Measurements from ENCODE around the gene ACTA1. TPM values are rescaled to one million over a fixed set of nuclear protein-coding genes. Genes with fewer than 3 reads are reported as not detected.

The ACTA1 gene
- total and polyA plus RNA-seq, 2 of the 13 experiments (the other 11 are each of a cell fraction or from before 2014, with no cell fraction given), result 1.4 to 5.2 TPM

GRCh38 chr1:229430761-229431283 is 3.1 kb downstream of the ACTA1 start (continued):
- TF ChIP-seq ZBTB40 (IDR thresholded peaks at IDR 0.05), result no peak
- TF ChIP-seq ZBTB40 (CRISPR knock-in tag; IDR thresholded peaks at IDR 0.05), result 0 out of 2 replicates have a peak, but pooled peaks have one; percentile 37
- TF ChIP-seq SAP130 (CRISPR knock-in tag; IDR thresholded peaks at IDR 0.05; ENCODE audit: low read depth), result peak; percentile 23; the same call in 1 of the 2 replicates
- TF ChIP-seq, protein P1, sequence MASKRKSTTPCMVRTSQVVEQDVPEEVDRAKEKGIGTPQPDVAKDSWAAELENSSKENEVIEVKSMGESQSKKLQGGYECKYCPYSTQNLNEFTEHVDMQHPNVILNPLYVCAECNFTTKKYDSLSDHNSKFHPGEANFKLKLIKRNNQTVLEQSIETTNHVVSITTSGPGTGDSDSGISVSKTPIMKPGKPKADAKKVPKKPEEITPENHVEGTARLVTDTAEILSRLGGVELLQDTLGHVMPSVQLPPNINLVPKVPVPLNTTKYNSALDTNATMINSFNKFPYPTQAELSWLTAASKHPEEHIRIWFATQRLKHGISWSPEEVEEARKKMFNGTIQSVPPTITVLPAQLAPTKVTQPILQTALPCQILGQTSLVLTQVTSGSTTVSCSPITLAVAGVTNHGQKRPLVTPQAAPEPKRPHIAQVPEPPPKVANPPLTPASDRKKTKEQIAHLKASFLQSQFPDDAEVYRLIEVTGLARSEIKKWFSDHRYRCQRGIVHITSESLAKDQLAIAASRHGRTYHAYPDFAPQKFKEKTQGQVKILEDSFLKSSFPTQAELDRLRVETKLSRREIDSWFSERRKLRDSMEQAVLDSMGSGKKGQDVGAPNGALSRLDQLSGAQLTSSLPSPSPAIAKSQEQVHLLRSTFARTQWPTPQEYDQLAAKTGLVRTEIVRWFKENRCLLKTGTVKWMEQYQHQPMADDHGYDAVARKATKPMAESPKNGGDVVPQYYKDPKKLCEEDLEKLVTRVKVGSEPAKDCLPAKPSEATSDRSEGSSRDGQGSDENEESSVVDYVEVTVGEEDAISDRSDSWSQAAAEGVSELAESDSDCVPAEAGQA (IDR thresholded peaks at IDR 0.05; ENCODE audit: low read depth), result no peak
- TF ChIP-seq, protein P1 (CRISPR knock-in tag; IDR thresholded peaks at IDR 0.05; ENCODE audit: borderline replicate concordance), result no peak
- peak; percentile 62; the same call in 1 of the 2 replicates for TF ChIP-seq ZNF335 (CRISPR knock-in tag; IDR thresholded peaks at IDR 0.05)
- peak; percentile 27; the same call in 1 of the 2 replicates for TF ChIP-seq CCDC6 (CRISPR knock-in tag; IDR thresholded peaks at IDR 0.05)
- TF ChIP-seq TBX2 (CRISPR knock-in tag; IDR thresholded peaks at IDR 0.05; ENCODE audit: borderline replicate concordance), result no peak
- TF ChIP-seq, protein P2, sequence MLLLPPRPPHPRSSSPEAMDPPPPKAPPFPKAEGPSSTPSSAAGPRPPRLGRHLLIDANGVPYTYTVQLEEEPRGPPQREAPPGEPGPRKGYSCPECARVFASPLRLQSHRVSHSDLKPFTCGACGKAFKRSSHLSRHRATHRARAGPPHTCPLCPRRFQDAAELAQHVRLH (CRISPR knock-in tag; IDR thresholded peaks at IDR 0.05; ENCODE audit: borderline replicate concordance, low read depth), result 0 out of 2 replicates have a peak, but pooled peaks have one; percentile 28
- TF ChIP-seq MIER2 (CRISPR knock-in tag; IDR thresholded peaks at IDR 0.05), result peak; percentile 96
- TF ChIP-seq ZNF232 (CRISPR knock-in tag; IDR thresholded peaks at IDR 0.05; ENCODE audit: borderline replicate concordance), result peak; percentile 66; the same call in 1 of the 2 replicates
- TF ChIP-seq PATZ1 (CRISPR knock-in tag; IDR thresholded peaks at IDR 0.05), result 0 out of 2 replicates have a peak, but pooled peaks have one; percentile 23
